ENCODE data around the gene GSG1L. TPM values are rescaled to one million over a fixed set of nuclear protein-coding genes. Genes with fewer than 3 reads are reported as not detected.

The GSG1L gene
- total and polyA plus RNA-seq, 12 donors: 0.68 to 14.6 (median 3.4) TPM; not detected in 5

DNA sequence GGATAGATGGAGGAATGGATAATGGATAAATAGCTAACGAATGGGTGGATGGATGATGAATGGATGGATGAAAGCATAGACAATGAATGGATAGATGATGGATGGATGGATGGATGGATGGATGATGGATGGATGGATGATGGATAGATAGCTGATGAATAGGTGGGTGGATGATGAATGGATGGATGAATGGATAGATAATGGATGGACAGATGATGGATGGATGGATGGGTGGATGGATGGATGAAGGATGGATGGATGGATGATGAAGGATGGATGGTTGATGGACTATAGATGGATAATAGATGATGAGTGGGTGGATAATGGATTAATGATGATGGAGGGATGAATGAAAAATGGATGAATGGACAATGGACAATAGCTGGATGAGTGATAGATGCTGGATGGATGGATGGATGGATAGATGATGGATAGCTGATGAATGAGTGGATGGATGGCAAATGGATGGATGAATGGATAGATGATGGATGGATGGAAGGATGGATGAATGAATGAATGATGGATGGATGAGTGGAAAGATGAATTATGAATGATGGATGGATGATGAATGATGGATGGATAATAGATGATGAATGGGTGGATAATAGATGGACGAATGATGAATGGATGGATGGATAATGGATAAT lies 273.8 kb downstream of the GSG1L start:
- DNase-seq (no peak), ATAC-seq (no peak)
- Histone ChIP-seq H3K4me1 (no peaks in the 10 kb centered on the region), H3K27me3 (peaks cover 0 to 15% (median 0%) of the 10 kb centered on the region in 7 donors), H3K27ac (no peak overlapping the region), H3K36me3 (no peaks in the 10 kb centered on the region), H3K9me3 (no peaks in the 10 kb centered on the region), H3K4me3 (no peak overlapping the region)
- intact Hi-C loops (cut with DNase I): no loop called here
- TF ChIP-seq, protein P1, sequence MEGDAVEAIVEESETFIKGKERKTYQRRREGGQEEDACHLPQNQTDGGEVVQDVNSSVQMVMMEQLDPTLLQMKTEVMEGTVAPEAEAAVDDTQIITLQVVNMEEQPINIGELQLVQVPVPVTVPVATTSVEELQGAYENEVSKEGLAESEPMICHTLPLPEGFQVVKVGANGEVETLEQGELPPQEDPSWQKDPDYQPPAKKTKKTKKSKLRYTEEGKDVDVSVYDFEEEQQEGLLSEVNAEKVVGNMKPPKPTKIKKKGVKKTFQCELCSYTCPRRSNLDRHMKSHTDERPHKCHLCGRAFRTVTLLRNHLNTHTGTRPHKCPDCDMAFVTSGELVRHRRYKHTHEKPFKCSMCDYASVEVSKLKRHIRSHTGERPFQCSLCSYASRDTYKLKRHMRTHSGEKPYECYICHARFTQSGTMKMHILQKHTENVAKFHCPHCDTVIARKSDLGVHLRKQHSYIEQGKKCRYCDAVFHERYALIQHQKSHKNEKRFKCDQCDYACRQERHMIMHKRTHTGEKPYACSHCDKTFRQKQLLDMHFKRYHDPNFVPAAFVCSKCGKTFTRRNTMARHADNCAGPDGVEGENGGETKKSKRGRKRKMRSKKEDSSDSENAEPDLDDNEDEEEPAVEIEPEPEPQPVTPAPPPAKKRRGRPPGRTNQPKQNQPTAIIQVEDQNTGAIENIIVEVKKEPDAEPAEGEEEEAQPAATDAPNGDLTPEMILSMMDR (IDR thresholded peaks at IDR 0.05): no peak
- 80 to 86% methylated on average over 2 of the region's 2 CpGs for WGBS, 2 donors

DNA sequence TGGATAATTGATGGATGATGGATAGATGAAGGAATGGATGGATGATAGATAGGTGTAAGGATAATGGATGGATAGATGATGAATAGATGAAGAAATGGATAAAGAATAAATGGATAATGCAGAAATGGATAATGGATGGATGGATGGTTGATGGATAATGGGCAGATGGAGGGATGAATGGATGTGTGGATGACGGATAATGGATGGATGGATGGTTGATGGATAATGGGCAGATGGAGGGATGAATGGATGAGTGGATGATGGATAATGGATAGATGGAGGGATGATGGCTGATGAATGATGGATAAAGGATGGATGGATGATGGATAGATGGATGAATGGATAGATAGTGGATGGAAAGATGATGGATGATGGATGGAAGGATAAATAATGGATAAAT lies 274.4 kb downstream of the GSG1L start:
- DNase-seq (no peak), ATAC-seq (no peak)
- Histone ChIP-seq H3K36me3 (no peaks in the 10 kb centered on the region), H3K4me3 (no peak overlapping the region), H3K27ac (no peak overlapping the region), H3K27me3 (peaks cover 0 to 18% (median 0%) of the 10 kb centered on the region in 7 donors), H3K4me1 (no peaks in the 10 kb centered on the region), H3K9me3 (no peaks in the 10 kb centered on the region)
- TF ChIP-seq, protein P1 (IDR thresholded peaks at IDR 0.05): no peak
- intact Hi-C loops (cut with DNase I): no loop called here
- WGBS, 2 donors: 98 to 100% methylated on average over 1 of the region's 1 CpG

DNA sequence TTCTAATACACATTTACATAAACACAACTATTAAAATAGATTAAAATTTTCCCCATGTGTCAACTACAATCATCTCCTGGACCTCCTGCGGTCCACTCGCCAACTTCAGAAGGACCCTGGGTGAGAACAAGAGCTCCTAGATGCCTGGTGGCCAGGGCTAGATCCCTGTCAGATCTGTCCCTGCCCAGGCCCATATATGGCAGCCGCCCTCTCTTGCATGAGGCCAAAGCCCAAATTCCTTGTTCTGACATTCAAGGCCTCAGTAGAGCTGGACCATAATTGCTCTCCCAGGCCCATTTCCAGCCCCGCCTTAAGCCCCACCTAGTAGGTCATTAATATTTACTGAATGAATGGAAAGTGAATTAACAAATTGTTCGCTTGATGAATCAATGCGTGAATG lies 275.8 kb downstream of the GSG1L start:
- TF ChIP-seq, protein P1 (IDR thresholded peaks at IDR 0.05): no peak
- Histone ChIP-seq H3K27me3 (peaks cover 0 to 23% (median 0%) of the 10 kb centered on the region in 7 donors), H3K9me3 (no peaks in the 10 kb centered on the region), H3K4me3 (no peak overlapping the region), H3K4me1 (no peaks in the 10 kb centered on the region), H3K27ac (no peak overlapping the region), H3K36me3 (no peaks in the 10 kb centered on the region)
- 89 to 92% methylated on average over 6 of the region's 6 CpGs for WGBS, 2 donors
- intact Hi-C loops (cut with DNase I): no loop called here
- no peak for ATAC-seq
- no peak for DNase-seq

DNA sequence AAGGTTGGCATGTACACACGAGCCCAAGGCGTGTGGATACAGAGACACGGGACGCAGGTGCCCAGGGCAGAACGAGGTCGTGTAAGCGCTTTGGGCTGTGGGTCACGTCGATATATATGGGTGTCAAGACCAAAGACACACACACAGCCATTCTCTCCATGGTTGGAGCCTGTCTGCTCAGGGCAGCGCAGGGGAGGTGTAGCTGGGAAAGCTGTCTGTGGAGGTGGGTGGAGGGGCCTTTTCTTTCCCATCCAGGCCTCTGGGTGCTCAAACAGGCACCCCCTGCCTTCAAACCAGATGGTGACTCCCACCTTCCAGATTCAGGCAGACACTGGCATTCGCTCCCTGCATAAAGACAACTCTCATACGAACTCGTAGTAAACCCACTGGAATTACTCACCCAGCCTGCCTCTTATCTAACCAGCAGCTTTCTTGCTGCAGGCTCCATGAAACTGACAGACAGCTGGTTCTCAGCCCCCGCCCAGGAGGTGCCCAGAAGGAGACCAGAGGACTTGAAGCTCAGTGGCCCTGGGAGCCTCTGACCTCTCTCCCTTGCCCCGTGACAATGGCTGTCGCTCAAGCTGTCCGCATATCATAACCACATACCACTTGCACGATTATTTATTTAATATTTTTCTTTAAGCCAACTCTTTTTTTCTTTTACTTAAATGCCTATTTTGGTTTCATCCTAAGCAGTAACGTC lies 276.4 kb downstream of the GSG1L start:
- WGBS, 2 donors: 76 to 80% methylated on average over 19 of the region's 19 CpGs
- Histone ChIP-seq H3K36me3 (no peaks in the 10 kb centered on the region), H3K4me3 (no peak overlapping the region), H3K4me1 (no peaks in the 10 kb centered on the region), H3K27ac (no peak overlapping the region), H3K27me3 (peaks cover 0 to 23% (median 0%) of the 10 kb centered on the region in 7 donors), H3K9me3 (no peaks in the 10 kb centered on the region)
- intact Hi-C loops (cut with DNase I): no loop called here
- TF ChIP-seq, protein P1 (IDR thresholded peaks at IDR 0.05): no peak
- DNase-seq (no peak), ATAC-seq (peak in 1 of 8 donors; percentile 17)
